ENCODE results near the gene MAN2C1.
"Not testable (repeated sequence)": the region's sequence is repeated elsewhere in the genome, so short reads cannot be mapped to it uniquely, and the experiment has no call there.

Gene MAN2C1

DNA sequence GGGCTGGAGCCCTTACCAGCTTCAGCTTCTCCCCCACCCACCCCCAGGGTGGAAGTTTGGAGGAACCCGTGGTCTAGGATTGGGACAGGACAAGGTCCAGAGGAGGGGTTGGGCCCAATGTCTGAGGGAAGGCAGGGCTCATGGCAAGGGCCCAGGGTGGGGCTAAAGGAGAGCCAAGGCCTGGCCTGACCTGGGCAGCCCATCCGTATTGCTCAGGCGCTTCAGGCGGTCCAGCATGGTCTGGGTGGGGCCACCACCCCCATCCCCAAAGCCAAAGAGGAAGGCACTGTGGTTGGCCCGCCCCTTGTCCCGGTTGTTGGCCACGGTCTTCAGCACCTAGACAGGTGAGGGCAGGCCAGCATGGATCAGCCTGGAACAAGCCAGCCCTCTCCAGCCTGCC is 7.6 kb downstream of the MAN2C1 start:
- DNase-seq: no peak

- no peak for DNase-seq
Measured at GRCh38 chr15:75360391-75360790, 8.0 kb downstream of the MAN2C1 start.

- DNase-seq: no peak
Measured at GRCh38 chr15:75359537-75360250, 8.7 kb downstream of the MAN2C1 start.

- no peak for DNase-seq
Measured at GRCh38 chr15:75358771-75359536, 9.5 kb downstream of the MAN2C1 start.

- no peak for DNase-seq
Measured at GRCh38 chr15:75357976-75358673, 10.3 kb downstream of the MAN2C1 start.

DNA sequence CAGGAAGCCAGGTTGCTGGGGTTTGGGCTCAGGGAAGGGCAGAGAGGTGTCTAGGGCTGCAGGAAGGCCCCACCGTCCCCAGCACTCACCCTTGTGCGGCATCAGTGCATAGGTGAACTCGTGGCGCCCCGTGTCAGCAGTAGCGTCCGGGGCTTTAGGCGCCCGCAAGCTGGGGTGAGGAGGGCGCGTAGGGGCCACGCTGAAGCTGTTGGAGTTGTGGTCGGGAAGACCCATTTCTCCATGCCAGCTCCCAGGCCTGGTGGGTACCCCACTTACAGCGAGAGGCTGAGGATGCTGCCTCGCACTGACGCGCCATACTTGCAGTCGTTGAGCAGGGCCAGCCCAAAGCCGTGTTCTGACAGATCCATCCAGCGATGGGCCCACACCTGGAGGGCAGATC is 11.9 kb downstream of the MAN2C1 start:
- no peak for DNase-seq

GRCh38 chr15:75356006-75356405 is 12.4 kb downstream of the MAN2C1 start:
- DNase-seq: no peak

DNA sequence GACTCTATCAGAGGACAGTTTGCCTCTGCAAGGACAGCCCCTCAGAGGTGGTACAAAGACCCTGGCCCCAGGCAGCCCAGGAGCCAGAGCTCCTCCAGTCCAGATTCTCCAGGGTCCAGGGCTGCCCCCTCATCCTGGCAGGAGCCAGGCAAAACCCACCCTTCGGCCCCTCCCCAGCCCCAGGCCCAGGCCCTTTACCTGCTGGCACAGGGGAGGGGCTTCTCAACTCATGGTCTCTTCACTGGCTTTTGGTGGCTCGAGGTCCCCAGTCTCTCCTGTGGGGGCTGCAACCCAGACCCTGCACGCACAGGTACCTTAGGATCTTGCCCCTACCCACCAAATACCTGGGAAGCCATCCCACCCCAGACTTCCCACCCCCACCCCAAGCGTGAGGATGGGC is 13.0 kb downstream of the MAN2C1 start:
- no peak for DNase-seq

DNA sequence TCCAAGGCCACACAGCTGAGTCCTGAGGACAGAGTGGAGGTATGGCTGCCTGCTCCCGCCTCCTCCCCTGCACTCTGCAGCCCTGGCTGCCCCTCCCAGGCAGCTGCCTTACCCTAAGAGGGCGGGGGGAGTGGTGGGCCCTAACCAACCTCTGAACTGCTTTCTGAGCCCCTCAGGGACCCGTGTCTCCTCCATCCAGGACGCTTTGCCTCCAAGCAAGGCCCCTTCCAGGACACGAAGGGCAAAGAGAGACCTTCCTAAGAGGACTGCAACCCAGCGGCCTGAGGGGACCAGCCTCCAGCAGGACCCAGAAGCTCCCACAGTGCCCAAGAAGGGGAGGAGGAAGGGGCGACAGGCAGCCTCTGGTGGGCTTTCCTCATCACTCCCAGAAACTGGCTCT is 14.0 kb downstream of the MAN2C1 start:
- no peak for DNase-seq

- no peak for DNase-seq
Measured at GRCh38 chr15:75353604-75354003, 14.8 kb downstream of the MAN2C1 start.

- DNase-seq: no peak
Measured at GRCh38 chr15:75352186-75353080, 16.0 kb downstream of the MAN2C1 start.

DNA sequence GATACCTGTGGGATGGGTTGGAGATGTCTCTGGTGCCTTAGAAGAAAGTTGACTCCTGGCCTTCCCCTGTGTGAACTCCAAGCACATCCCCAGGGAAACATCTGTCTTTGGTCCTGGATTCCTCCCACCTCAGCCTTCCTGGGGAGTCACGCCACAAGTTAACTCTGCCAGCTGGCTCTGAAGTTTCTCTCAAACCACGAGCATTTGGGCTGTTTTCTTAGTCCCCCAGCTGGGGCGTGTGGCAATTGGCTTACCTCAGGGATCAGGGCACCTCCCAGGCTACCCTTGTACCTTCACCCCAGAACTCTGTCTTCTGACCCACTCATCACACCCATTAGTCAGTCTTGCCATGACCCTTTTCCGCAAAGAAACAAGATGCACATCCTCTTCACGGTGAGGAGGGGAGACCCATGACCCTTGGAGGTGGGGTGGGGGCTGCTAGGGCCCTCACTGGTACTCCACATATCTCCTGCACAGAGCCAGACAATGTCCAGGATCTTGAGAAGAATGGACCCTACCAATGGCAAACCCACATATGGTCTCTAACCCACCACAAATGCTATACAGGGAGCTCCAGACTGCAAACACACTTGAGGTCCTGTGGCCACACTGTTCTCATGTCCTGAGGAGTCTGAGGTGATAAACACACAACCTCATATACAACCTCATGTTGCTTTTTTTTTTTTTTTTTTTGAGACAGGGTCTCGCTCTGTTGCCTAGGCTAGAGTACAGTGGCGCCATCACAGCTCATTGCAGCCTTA is 17.6 kb downstream of the MAN2C1 start:
- no peak for DNase-seq

DNA sequence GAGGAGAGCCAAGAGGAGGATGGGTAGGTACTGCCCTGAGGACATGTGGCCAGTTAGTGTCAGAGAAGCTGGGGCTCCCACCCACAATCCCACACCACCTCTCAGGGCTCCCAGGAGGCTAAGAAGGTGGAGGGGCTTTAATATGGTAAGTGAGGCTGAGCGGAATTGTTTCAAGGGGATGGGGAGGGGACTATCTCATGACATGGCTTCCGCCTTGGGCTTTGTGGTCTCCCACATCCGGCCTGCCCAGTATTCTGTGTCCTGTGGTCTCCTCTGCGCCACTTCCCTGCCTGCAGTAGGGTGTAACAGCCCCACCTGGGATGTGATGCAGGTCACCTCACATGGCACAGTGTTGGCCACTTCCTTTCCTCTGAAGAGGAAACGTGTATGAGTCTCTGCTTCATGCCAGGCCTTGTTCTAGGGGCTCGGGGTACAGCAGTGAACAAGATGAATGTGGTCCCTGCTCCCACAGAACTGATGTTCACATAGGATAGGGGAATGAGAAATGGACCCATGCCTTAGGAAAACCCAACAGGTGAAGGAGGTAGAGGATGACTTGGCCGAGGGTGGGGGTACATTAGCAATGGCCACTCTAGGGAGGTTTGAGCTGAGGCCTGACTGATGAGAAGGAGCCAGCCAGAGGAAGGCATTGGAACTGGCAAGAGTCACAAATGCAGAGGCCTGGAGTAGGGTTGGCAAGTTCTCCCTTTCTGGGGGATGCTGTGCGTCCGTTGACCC is 18.4 kb downstream of the MAN2C1 start:
- peak; percentile 89 for DNase-seq

GRCh38 chr15:75349351-75349669 is 19.1 kb downstream of the MAN2C1 start:
- not testable (repeated sequence) for DNase-seq

DNA sequence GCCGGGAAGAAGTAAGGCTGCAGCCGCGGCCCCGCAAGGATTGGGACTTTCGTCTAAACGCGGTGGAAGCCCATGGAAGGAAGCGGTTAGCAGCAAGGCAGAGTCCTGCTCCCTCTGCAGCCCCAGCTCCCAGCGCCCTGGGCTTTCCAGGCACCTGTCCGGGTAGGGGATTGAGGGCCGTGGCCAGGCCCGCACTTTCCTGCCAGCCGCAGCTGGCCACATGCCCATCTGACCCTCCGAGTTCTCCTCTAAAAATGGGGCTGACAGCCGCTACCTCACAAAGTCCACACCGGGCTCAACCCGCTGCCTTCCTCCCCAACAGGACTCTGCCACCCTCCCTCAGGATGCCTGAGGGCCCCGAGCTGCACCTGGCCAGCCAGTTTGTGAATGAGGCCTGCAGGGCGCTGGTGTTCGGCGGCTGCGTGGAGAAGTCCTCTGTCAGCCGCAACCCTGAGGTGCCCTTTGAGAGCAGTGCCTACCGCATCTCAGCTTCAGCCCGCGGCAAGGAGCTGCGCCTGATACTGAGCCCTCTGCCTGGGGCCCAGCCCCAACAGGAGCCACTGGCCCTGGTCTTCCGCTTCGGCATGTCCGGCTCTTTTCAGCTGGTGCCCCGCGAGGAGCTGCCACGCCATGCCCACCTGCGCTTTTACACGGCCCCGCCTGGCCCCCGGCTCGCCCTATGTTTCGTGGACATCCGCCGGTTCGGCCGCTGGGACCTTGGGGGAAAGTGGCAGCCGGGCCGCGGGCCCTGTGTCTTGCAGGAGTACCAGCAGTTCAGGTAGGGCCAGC is 19.7 kb downstream of the MAN2C1 start:
- no peak for DNase-seq

DNA sequence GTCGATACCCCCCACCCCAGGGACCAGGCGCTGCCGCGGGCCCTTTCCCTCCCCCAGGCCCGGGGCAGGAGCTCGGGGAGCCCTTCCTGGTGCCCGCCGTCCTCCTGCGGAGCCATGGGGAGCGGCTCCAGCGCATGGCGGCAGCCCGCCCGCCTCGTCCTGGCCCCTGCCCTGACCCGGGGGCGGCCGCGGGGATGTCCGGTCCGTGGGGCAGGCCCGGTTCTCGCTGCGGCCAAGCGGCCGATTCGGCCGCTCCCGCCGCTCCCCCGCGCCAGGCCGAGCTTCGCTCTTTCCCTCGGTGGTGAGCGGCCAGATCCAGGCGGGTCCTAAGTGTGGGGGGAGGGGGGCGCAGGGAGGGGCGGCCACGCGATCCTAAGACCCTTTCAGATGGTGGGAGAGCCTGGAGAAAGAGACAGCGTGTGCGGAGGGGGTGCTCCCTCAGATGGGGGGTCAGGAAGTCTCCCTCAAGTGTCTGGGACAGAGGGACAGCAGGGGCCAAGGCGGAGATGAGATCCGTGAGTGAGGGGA is 20.3 kb downstream of the MAN2C1 start:
- no peak for DNase-seq

GRCh38 chr15:75347222-75348033 is 21.0 kb downstream of the MAN2C1 start:
- DNase-seq: peak; percentile 86

GRCh38 chr15:75346796-75347221 is 21.6 kb downstream of the MAN2C1 start, which contains the start of gene NEIL1:
NEIL1 (plus strand) TSS chr15:75347039; CDS start chr15:75348906, 1,867 bp downstream.
- DNase-seq: no peak

DNA sequence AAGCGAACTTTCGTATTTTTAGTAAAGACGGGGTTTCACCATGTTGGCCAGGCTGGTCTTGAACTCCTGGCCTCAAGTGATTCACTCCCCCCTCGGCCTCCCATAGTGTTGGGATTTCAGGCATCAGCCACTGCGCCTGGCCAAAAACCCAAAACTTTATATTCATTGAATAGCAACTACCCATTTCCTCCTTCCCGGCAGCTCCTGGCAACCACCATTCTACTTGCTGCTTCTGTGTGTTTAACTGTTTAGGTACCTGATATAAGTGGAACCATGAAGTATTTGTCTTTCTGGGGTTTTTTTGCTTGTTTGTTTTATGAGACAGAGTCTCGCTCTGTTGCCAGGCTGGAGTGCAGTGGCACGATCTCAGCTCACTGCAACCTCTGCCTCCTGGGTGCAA is 24.5 kb downstream of the MAN2C1 start:
- not testable (repeated sequence) for DNase-seq
